GM18909 (cell line): ENCODE results near the gene DHX36.

Source experiments
- ATAC-seq: cut with Tn5 transposase; IDR thresholded peaks from one replicate; pipeline ENCODE4 v1.9.1; 2021; ENCODE audit warnings: mild to moderate bottlenecking; ENCODE audit not compliant: unreplicated experiment, poor library complexity

The DHX36 gene

GRCh38 chr3:154323891-154324738 is at the start of gene DHX36:
TSS of gene DHX36 (minus strand) at chr3:154324487. CDS start at chr3:154324416, 71 bp downstream.
- ATAC-seq, result peak; percentile 97

- ATAC-seq, result no peak
Measured at GRCh38 chr3:154367221-154367620, 42.9 kb upstream of the DHX36 start.

- no peak for ATAC-seq
Measured at GRCh38 chr3:154364849-154365248, 40.6 kb upstream of the DHX36 start.

- ATAC-seq, result no peak
Measured at GRCh38 chr3:154361099-154361498, 36.8 kb upstream of the DHX36 start.

GRCh38 chr3:154356009-154356408 is 31.7 kb upstream of the DHX36 start:
- ATAC-seq, result no peak

GRCh38 chr3:154349223-154349622 is 24.9 kb upstream of the DHX36 start:
- ATAC-seq, result no peak

- ATAC-seq, result no peak
Measured at GRCh38 chr3:154345422-154346122, 21.3 kb upstream of the DHX36 start.

- no peak for ATAC-seq
Measured at GRCh38 chr3:154338570-154338969, 14.3 kb upstream of the DHX36 start.

GRCh38 chr3:154338008-154338407 is 13.7 kb upstream of the DHX36 start:
- no peak for ATAC-seq

- no peak for ATAC-seq
Measured at GRCh38 chr3:154334973-154335420, 10.7 kb upstream of the DHX36 start.

- no peak for ATAC-seq
Measured at GRCh38 chr3:154327871-154328270, 3.6 kb upstream of the DHX36 start.

GRCh38 chr3:154324919-154325318 is 632 bp upstream of the DHX36 start:
- no peak for ATAC-seq

GRCh38 chr3:154316974-154317767 is 7.1 kb downstream of the DHX36 start:
- ATAC-seq, result no peak

- no peak for ATAC-seq
Measured at GRCh38 chr3:154314152-154314551, 10.1 kb downstream of the DHX36 start.

GRCh38 chr3:154310840-154311239 is 13.4 kb downstream of the DHX36 start:
- ATAC-seq, result no peak

GRCh38 chr3:154307363-154307762 is 16.9 kb downstream of the DHX36 start:
- ATAC-seq, result no peak

- peak; percentile 53 for ATAC-seq
Measured at GRCh38 chr3:154304936-154305335, 19.4 kb downstream of the DHX36 start.

GRCh38 chr3:154304116-154304786 is 20.0 kb downstream of the DHX36 start:
- ATAC-seq, result no peak

- ATAC-seq, result no peak
Measured at GRCh38 chr3:154301561-154301960, 22.7 kb downstream of the DHX36 start.

- ATAC-seq, result no peak
Measured at GRCh38 chr3:154294016-154294415, 30.3 kb downstream of the DHX36 start.
